Gastrocnemius medialis (tissue), 4 donors: ENCODE measurements around the gene RPRD1A. TPM values are rescaled to one million over a fixed set of nuclear protein-coding genes. Genes with fewer than 3 reads are reported as not detected.

Source experiments
- ATAC-seq, 2 donors: fragments of 150-250 bp; one replicate each; pipeline ENCODE4 v1.9.1; 2016
- DNase-seq, 2 donors: peaks; one replicate each; pipeline ENCODE4 v3.0.0-alpha.2; 2019
- H3K27ac ChIP-seq, 4 donors: fragments of 200-600 bp; sonication (generic); 1 replicate in 1 of 4; 2 replicates in 3 of 4; pipeline ENCODE4 v1.5.1; 2016 to 2018; ENCODE audit warnings: mild to moderate bottlenecking in 2 of 4, moderate library complexity in 1 of 4
- H3K27me3 ChIP-seq, 3 donors: fragments of 200-600 bp; sonication (generic) in 2 of 3; 1 replicate in 1 of 3; 2 replicates in 2 of 3; pipeline versions ENCODE4 v1.5.1 to v1.6.0; 2016 to 2019; ENCODE audit warnings: mild to moderate bottlenecking in 1 of 3, moderate library complexity in 1 of 3
- H3K36me3 ChIP-seq, 2 donors: fragments of 200-600 bp; sonication (generic) in 1 of 2; one replicate each; pipeline ENCODE4 v1.5.1; 2017 to 2018
- H3K4me1 ChIP-seq, 2 donors: fragments of 200-600 bp; sonication (generic) in 1 of 2; one replicate each; pipeline ENCODE4 v1.5.1; 2016 to 2017; ENCODE audit warnings: mild to moderate bottlenecking in 2 of 2
- H3K4me3 ChIP-seq, 4 donors: fragments of 200-600 bp; sonication (generic) in 3 of 4; 1 replicate in 1 of 4; 2 replicates in 3 of 4; pipeline ENCODE4 v1.5.1; 2016 to 2019; ENCODE audit warnings: mild to moderate bottlenecking in 2 of 4
- H3K9me3 ChIP-seq, 3 donors: fragments of 200-600 bp; sonication (generic) in 2 of 3; 1 replicate in 1 of 3; 2 replicates in 2 of 3; pipeline ENCODE4 v1.5.1; 2016 to 2019
- POLR2A ChIP-seq, 2 donors: fragments of 450-650 bp; IDR thresholded peaks; one replicate each; pipeline ENCODE4 v1.6.1; 2017; ENCODE audit warnings: antibody characterized with exemption in 2 of 2, mild to moderate bottlenecking in 2 of 2, moderate library complexity in 2 of 2
- in situ Hi-C, 4 donors: fragments of 200-750 bp; cut with MboI; loops; one replicate each; pipeline versions ENCODE4 v1.15.0 to v1.8.0; 2017; ENCODE audit warnings: low sequenced_read_pairs in 4 of 4
- intact Hi-C: fragments of 100-400 bp; cut with DNase I; formaldehyde crosslinking; loops from one replicate; pipeline ENCODE4 v1.15.1; 2023; ENCODE audit warnings: low total_unique reads
- total RNA-seq, 4 donors: library from RNA; depleted of rRNA; stranded (reverse); fragments of >200 nt; gene quantifications; one replicate each; pipeline versions ENCODE4 v1.1.0 to v1.2.3, GENCODE V29; 2016
- TF ChIP-seq, protein P1 (sequence below), 5 experiments: fragments of 450-650 bp in 3 of 5; fragments of 200-600 bp in 2 of 5; sonication (generic) in 2 of 5; IDR thresholded peaks in 4 of 5; conservative IDR thresholded peaks in 1 of 5; 1 replicate in 4 of 5; 2 replicates in 1 of 5; pipeline ENCODE4 v1.5.1; 2016 to 2019; ENCODE audit warnings: antibody characterized with exemption in 5 of 5, mild to moderate bottlenecking in 3 of 5, moderate library complexity in 3 of 5

The RPRD1A gene
- total RNA-seq, 4 donors from 2014 or later, result 59.6 to 63.8 (median 61.8) TPM

DNA sequence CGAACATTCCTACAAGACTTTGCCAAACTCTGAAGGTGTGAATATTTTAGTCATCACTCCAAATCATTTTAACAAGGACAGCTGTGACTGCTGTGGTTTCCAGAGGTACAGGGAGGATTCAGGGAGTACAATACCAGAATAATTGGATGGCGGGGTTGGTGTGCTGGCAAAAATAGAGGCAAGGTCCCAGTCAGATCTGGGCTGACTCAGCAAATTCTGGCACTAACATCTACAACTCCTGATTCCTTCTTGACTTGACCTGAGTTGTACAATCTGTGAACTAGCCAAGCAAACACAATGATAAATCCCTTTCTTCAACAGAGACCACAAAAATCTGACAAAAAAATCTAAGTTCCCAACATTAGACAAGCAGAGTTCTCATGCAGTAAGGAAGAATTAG lies 54.5 kb downstream of the RPRD1A start:
- in situ Hi-C loops, result no loop called here
- DNase-seq (no peak), ATAC-seq (no peak)
- no peaks in the 10 kb centered on the region for H3K36me3 ChIP-seq
- no peak overlapping the region for H3K27ac ChIP-seq
- TF ChIP-seq, protein P1, sequence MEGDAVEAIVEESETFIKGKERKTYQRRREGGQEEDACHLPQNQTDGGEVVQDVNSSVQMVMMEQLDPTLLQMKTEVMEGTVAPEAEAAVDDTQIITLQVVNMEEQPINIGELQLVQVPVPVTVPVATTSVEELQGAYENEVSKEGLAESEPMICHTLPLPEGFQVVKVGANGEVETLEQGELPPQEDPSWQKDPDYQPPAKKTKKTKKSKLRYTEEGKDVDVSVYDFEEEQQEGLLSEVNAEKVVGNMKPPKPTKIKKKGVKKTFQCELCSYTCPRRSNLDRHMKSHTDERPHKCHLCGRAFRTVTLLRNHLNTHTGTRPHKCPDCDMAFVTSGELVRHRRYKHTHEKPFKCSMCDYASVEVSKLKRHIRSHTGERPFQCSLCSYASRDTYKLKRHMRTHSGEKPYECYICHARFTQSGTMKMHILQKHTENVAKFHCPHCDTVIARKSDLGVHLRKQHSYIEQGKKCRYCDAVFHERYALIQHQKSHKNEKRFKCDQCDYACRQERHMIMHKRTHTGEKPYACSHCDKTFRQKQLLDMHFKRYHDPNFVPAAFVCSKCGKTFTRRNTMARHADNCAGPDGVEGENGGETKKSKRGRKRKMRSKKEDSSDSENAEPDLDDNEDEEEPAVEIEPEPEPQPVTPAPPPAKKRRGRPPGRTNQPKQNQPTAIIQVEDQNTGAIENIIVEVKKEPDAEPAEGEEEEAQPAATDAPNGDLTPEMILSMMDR (IDR thresholded peaks at IDR 0.05 in 4 of 5, conservative IDR thresholded peaks at IDR 0.05 in 1 of 5), result no peak
- TF ChIP-seq POLR2A (IDR thresholded peaks at IDR 0.05), result no peak
- H3K27me3 ChIP-seq, result no peaks in the 10 kb centered on the region
- no peaks in the 10 kb centered on the region for H3K9me3 ChIP-seq
- H3K4me3 ChIP-seq, result no peak overlapping the region
- intact Hi-C loops, result no loop called here
- H3K4me1 ChIP-seq, result peaks cover 2% of the 10 kb centered on the region in 2 donors

GRCh38 chr18:36009214-36009613 lies 58.1 kb downstream of the RPRD1A start:
- H3K4me1 ChIP-seq, result no peaks in the 10 kb centered on the region
- no peaks in the 10 kb centered on the region for H3K9me3 ChIP-seq
- no peak overlapping the region for H3K4me3 ChIP-seq
- H3K27ac ChIP-seq, result no peak overlapping the region
- TF ChIP-seq POLR2A (IDR thresholded peaks at IDR 0.05), result no peak
- TF ChIP-seq, protein P1 (IDR thresholded peaks at IDR 0.05 in 4 of 5, conservative IDR thresholded peaks at IDR 0.05 in 1 of 5), result no peak
- intact Hi-C loops (no loop called here), in situ Hi-C loops (no loop called here)
- no peak for ATAC-seq
- no peaks in the 10 kb centered on the region for H3K36me3 ChIP-seq
- no peak for DNase-seq
- no peaks in the 10 kb centered on the region for H3K27me3 ChIP-seq

DNA sequence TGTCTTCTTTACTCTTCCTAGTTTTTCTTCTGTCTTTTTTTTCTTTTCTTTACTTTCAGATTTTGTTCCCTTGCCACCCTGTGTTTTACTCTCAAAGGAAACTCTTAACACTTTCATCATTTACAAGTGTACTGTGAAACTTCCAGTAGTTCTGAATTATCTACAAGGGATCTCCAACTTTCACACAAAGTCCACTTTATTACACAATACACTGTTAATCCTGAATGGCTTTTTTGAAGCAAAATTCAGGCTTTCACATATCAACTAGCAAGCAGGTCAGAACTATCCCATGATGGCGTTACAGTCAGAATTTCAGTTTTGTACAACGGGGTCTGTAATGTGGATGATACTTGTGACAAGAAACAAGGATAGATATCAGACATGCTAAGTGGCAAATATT lies 60.4 kb downstream of the RPRD1A start:
- no peak for ATAC-seq
- Histone ChIP-seq H3K27ac (no peak overlapping the region), H3K4me1 (no peaks in the 10 kb centered on the region), H3K36me3 (no peaks in the 10 kb centered on the region), H3K4me3 (no peak overlapping the region), H3K27me3 (no peaks in the 10 kb centered on the region), H3K9me3 (no peaks in the 10 kb centered on the region)
- in situ Hi-C loops, result no loop called here
- intact Hi-C loops, result no loop called here
- TF ChIP-seq, protein P1 (IDR thresholded peaks at IDR 0.05 in 4 of 5, conservative IDR thresholded peaks at IDR 0.05 in 1 of 5), result no peak
- no peak for TF ChIP-seq POLR2A (IDR thresholded peaks at IDR 0.05)
- DNase-seq, result no peak

- H3K9me3 ChIP-seq, result no peaks in the 10 kb centered on the region
- no peak for ATAC-seq
- no peak overlapping the region for H3K27ac ChIP-seq
- in situ Hi-C loops, result no loop called here
- H3K36me3 ChIP-seq, result no peaks in the 10 kb centered on the region
- TF ChIP-seq, protein P1 (IDR thresholded peaks at IDR 0.05 in 4 of 5, conservative IDR thresholded peaks at IDR 0.05 in 1 of 5), result no peak
- no peak for TF ChIP-seq POLR2A (IDR thresholded peaks at IDR 0.05)
- no peak overlapping the region for H3K4me3 ChIP-seq
- no peaks in the 10 kb centered on the region for H3K4me1 ChIP-seq
- no peaks in the 10 kb centered on the region for H3K27me3 ChIP-seq
- no peak for DNase-seq
- intact Hi-C loops, result no loop called here
These were observed 67.4 kb downstream of the RPRD1A start for GRCh38 chr18:35999925-36000324.

GRCh38 chr18:35998967-35999366 lies 68.4 kb downstream of the RPRD1A start:
- TF ChIP-seq, protein P1 (IDR thresholded peaks at IDR 0.05 in 4 of 5, conservative IDR thresholded peaks at IDR 0.05 in 1 of 5), result peak in 1 of 5 experiments; percentile 23
- TF ChIP-seq POLR2A (IDR thresholded peaks at IDR 0.05), result no peak
- no peaks in the 10 kb centered on the region for H3K36me3 ChIP-seq
- no peak for DNase-seq
- H3K27me3 ChIP-seq, result no peaks in the 10 kb centered on the region
- in situ Hi-C loops, result no loop called here
- intact Hi-C loops, result no loop called here
- no peak overlapping the region for H3K27ac ChIP-seq
- H3K4me3 ChIP-seq, result no peak overlapping the region
- no peaks in the 10 kb centered on the region for H3K9me3 ChIP-seq
- H3K4me1 ChIP-seq, result no peaks in the 10 kb centered on the region
- no peak for ATAC-seq
